Coronary artery (tissue), 2 donors: ENCODE results near the gene CAMTA1.

ENCODE experiments used
- DNase-seq: peaks from one replicate; pipeline ENCODE4 v3.0.0-alpha.2; 2017; ENCODE audit warnings: low spot score
- H3K27ac ChIP-seq, 2 donors: fragments of 200-600 bp; sonication (generic); one replicate each; pipeline ENCODE4 v1.5.1; 2016 to 2019
- H3K4me3 ChIP-seq: fragments of 200-600 bp; sonication (generic); 2 replicates; pipeline ENCODE4 v1.5.1; 2016; ENCODE audit warnings: mild to moderate bottlenecking, moderate library complexity
- TF ChIP-seq, protein P1 (sequence below): fragments of 200-600 bp; sonication (generic); IDR thresholded peaks from one replicate; pipeline ENCODE4 v1.5.1; 2019; ENCODE audit warnings: antibody characterized with exemption

Gene CAMTA1

DNA sequence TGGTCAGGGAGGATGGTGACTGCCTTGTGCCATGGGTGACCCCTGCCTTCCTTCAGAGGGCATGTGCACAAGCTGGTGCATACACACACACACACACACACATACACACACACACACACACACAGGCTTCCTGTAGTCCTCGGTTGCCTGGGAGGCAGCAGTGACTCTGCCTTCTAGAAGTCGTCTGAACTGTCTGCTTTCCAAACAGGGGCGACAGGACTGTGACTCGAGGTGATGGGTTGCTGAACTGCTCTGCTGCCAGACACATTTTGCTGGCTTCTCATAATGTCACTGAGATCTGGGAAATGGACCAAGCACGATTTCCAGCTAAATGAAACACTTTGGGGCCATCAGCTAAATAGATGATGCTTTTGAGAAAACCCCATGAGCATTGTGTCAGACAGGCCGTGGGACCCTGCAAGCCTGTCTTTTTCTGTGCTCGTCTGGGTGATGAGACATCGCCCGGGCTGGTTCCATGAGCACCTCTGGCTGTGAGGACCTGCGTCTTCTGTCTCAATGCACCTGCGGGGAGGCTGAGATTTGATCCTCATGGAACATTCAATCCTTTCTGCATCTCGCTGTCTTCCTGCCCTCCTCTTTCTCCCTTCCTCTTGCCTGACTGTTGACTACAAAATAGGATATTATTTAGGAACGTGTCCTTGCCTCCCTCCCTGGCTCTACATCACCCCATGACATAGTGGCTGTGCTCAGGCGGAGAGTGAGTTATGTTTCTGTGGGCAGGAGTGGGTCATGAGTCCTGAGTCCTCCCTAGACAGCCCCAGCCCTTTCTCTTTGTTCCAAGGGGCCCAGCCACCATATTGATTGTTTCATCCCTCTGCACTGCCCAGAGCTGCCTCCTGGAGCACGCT lies 436.8 kb downstream of the CAMTA1 start:
- H3K4me3 ChIP-seq: no peak overlapping the region
- TF ChIP-seq, protein P1, sequence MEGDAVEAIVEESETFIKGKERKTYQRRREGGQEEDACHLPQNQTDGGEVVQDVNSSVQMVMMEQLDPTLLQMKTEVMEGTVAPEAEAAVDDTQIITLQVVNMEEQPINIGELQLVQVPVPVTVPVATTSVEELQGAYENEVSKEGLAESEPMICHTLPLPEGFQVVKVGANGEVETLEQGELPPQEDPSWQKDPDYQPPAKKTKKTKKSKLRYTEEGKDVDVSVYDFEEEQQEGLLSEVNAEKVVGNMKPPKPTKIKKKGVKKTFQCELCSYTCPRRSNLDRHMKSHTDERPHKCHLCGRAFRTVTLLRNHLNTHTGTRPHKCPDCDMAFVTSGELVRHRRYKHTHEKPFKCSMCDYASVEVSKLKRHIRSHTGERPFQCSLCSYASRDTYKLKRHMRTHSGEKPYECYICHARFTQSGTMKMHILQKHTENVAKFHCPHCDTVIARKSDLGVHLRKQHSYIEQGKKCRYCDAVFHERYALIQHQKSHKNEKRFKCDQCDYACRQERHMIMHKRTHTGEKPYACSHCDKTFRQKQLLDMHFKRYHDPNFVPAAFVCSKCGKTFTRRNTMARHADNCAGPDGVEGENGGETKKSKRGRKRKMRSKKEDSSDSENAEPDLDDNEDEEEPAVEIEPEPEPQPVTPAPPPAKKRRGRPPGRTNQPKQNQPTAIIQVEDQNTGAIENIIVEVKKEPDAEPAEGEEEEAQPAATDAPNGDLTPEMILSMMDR: no peak
- no peak for DNase-seq
- H3K27ac ChIP-seq: no peak overlapping the region

DNA sequence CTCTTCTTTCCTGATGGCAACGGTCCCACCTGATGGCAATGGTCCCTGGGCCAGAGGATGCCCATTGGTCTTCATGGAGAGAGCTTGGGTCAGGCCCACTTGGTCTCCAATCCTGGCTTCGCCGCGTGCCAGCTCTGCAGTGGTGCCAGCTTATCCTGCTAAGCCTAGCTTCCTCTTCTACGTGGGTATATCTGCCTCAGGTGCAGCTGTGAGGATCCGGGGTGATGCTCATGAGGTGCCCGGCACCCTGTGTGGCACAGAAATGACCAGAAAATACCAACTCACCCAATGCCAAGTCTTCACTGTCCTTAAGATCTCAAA lies 437.4 kb downstream of the CAMTA1 start:
- no peak overlapping the region for H3K27ac ChIP-seq
- no peak for DNase-seq
- no peak overlapping the region for H3K4me3 ChIP-seq
- TF ChIP-seq, protein P1: no peak

DNA sequence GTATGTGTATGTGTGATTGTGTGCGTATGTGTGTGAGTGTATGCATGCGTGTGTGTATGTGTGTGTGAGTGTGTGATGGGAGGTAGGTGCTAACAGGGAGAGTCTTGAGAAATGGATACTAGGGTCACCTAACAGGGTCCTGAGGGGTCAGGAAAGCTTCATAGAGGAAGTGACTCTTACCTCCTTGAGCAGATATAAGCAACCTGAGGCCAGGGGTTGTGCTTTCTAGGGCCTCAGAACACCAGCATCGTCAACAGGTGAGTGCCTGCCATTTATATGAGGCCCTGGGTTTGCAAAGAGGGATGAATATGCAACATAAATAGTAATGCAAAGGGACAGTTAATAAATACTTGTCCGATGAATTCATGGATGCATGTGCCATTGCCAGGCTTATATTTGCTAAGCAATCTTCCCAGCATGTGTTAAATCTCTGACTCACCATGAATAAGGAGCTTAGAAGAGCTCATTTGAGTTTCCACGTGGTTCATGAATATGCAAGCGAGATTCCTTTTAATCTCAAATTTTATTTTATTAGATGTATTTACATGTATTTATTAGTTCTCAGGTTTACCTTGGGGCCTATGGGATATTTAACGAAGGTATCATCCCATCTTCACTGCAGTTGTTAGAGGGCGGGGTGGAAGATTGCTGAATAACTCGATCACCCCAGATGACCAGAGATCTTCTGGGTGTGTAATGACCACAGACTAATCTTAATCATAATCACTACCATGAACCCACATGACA lies 438.3 kb downstream of the CAMTA1 start:
- Histone ChIP-seq H3K27ac (no peak overlapping the region), H3K4me3 (no peak overlapping the region)
- no peak for DNase-seq
- TF ChIP-seq, protein P1: no peak

DNA sequence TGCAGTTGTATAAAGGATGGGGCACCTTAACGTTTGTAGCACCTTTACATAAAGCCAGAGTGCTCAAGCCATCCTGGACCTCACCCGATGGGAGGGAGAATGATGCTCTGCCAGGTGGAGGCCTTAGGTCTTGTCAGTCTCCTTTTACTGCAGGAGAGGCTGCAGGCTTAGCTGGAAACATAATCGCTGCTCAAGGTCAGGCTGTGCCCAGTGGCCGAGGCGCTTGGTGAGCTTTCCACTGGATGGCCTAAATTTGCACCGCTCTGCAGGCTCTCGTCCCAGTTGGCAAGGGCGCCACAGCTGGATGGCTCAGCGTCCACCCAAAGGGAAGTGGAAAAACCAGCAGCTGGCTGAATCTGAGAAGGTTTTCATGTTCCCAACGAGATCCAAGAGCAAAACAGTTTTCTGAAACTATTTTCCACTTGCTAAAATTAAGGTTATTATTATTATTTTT lies 438.9 kb downstream of the CAMTA1 start:
- no peak for DNase-seq
- TF ChIP-seq, protein P1: no peak
- Histone ChIP-seq H3K4me3 (no peak overlapping the region), H3K27ac (no peak overlapping the region)

DNA sequence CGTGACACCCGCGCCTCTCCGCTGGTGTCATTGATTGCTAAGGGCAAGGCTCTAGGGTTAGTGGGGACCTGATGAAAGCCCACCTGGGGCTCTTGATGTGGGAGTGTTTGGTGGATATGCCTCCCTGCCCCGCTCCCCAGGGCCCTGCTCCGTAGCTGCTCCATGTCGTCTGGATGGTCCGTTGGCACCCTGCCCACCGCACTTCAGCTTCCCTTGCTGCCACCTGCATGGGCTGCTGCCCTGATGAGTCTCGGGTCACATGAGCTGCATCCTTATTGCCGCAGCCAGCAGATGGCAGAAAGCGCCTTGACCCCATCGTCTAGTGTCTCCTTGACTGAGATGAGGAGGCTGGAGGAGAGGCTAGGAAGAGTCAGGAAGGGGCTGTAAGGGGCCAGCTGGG lies 439.4 kb downstream of the CAMTA1 start:
- no peak for DNase-seq
- TF ChIP-seq, protein P1: no peak
- H3K4me3 ChIP-seq: no peak overlapping the region
- H3K27ac ChIP-seq: no peak overlapping the region

DNA sequence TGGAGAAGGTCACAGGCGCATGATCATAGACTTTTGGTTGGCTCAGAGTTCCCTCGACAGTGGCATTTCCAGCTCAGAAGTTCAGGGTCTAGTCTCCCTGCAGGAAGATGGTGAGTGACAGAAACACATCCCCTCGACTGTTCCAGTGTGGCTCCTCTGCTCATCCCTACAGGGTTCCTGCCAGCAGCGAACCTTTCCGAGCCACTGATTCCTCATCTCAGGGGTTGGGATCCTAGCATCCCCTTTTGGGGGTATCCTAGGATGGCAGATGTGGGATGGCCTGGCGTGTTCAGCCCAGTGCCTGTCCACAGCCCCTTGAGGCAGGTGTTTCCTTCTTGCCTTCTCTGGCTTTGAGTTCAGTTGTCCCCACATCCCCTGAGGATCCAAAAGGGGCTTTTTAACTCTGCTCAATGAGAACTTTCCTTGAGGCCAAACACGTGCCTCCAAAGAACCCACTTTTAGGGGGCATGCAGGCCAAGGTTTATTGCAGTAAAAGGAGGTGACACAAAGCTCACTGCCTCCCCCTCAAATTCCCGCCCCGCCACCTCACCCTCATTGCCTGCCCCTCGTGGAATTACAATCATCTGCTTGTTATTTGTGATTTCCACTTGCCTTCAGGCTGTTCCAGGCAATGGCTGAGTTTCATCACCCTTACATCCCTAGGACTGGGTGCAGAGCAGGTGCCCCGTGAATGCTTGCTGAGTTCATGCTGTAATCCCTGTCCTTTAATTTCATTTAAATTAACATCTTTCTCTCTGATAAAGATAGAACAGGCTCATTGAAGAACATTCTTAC lies 440.7 kb downstream of the CAMTA1 start:
- DNase-seq: no peak
- H3K4me3 ChIP-seq: no peak overlapping the region
- H3K27ac ChIP-seq: no peak overlapping the region
- TF ChIP-seq, protein P1: no peak
